NCI-H526 treated with DMSO at 0.1 percent for 48 hours (cell line): ENCODE measurements around the gene MNX1.

Experiments
- DNase-seq: peaks from one replicate; lab custom pipeline; 2025; lab: John Stamatoyannopoulos, UW

Gene MNX1

DNA sequence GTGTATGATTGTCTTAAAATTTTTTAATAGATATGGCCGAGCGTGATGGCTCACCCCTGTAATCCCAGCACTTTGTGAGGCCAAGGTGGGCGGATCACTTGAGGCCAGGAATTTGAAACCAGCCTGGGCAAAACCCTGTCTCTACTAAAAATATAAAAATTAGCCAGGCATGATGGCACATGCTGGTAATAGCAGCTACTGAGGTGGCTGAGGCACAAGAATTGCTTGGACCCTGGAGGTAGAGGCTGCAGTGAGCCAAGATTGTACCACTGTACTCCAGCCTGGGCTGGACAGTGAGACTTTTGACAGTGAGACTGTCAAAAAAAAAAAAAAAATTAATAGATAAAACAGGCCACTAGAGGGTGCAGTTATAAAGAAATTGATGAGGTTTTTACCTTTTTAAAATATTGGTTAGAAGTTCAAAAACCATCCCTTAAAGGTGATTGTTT lies 40.5 kb downstream of the MNX1 start:
- DNase-seq: no peak

DNA sequence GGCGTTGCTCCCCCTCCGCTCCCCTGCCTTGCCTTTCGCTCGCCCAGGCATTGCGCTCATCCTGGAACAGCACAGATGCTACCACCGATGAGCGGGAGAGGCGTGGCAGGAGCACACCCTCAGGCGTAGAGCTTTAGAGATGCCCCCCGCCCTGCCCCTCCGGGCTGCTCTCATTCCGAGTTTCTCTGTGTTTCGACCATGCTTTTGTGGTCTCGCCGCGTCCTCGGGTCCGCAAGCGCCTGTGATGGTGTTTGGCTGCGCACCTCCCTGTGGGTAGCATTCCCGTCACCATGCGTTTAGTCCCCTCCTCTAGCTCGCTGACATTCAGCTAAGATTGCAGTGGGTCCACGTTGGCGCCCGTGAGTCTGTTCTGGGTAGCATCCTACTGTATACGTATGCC lies 42.3 kb downstream of the MNX1 start:
- no peak for DNase-seq

DNA sequence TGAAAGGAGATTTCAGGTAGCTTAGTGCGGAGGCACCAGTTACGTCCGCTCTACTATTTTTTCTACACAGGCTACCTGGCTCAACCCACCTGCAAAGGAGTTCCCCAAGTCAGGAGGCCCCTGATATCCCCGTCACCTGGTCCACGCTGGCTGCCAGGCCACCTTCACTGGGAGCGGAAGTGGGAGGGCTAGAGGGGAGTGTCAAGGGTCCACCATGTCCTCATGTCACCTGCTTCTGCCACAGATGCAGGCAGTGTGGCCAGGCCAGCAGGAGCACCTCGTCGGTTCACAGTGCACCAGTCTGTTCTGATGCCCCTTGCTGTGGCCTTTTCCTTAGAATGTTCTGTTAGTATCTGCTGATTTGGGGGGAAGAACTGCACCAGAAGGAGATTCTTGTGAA lies 44.1 kb downstream of the MNX1 start:
- no peak for DNase-seq

DNA sequence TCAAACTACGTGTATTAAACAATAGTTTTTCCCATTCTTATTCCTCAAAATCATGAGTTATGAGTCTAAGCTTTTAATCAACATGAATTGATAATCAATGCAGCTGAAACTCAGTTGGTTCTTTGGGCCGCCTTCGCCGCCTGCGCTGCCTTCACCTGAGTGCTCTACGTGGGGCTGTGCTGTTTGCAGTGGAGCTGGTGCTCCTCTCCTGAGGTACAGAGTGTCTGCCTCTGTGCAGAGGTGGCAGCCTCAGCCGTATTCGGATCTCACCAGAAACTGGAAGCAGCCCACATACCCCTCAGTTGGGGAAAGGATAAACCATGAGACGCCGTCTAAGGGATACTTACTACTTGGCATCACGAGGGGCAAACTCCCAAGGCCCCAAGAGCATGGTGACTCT lies 45.5 kb downstream of the MNX1 start:
- no peak for DNase-seq

DNA sequence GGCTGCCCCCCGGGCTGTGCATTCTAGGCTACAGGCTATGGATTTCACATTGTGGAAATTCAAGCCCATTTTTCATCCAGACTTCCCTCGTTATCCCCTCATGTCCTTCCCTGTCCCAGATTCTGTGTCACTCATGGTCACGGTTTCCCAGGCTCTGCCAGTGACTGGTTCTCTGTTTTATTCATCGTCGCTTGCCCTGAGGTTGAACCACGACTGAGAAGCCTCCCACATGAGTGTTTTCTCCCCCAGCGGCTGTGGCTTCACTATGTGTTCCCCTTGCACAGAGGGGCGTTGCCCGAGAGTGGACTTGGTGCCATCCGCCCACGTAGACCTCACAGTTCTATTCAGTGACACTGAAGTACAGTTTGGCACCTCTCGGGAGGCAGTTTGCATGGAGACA lies 47.0 kb downstream of the MNX1 start:
- DNase-seq: no peak

DNA sequence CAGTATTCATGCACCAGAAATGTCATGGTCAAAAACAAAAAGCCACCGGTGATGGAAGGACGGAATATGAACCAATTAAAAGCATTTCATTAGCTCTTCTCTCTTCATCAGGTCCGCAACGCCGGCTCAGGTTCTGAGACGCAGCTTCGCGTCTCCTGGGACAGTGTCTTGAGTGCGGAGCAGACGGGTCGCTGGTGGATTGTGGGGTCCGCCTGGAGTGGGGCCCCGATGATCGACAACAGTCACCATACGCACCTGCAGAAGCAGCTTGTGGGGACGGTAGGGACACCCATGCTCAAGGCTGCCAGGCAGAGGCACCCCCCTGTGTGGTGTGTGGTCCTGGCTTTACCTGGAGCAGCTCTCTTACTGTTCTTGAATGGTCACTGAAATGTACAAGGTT lies 47.6 kb downstream of the MNX1 start:
- DNase-seq: no peak

DNA sequence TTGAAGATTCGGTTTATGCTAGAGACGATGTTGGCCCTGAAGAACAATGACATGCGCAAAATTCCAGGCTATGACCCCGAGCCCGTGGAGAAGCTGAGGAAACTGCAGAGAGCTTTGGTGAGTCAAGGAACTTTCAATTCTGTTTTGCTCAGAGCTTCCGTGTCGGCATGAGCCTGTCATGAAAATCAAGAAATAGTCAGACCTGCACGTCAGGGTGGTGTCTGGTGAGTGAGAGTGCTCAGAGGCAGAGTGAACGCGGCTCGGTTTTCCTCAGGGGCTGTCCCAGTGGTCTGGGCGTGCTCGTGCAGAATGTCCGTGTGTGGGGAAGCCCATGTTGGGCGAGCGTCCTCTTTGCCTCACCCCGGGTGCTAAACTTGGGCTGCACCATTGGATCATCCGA lies 48.3 kb downstream of the MNX1 start:
- DNase-seq: no peak

DNA sequence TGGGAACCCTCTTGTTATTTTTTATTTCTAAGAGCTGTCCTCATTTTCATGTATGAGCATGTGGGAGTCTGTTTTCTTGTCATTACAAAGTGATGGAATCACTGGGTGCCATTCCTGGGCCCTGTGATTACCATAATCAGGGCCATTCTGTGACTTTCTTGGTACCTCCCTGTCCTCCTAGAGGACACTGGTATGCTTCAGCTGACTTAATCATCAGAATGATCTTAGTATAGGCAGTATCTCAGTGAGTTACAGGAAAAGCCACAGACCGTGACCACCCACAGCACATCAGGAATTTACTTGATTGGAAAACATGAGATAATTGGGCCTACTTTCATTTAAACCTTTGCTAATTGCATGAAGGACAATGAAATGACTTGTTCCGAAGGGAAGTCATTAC lies 53.7 kb downstream of the MNX1 start:
- DNase-seq: no peak

DNA sequence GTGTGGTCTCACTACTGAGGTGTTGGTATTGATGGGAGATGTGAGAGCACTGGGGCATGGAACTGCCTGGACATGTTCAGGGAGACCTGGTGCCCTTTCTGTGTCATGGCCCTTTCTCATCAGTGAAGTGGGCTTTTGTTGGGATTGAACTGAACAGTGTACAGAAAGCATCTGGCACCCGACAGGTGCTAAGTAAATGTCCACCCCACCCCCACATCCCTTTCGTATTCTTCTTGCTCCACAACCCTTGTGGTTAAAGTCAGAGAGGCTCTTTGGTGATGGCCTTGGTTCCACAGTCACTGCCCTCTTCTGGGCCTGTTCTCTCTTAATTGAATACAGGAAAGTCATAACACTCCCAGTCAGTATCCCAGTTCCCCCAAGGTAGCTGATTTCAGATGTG lies 55.5 kb downstream of the MNX1 start:
- DNase-seq: no peak
